DMS79 (cell line): Measurements from ENCODE around the gene SELL.
"Not testable (repeated sequence)": the region's sequence is repeated elsewhere in the genome, so short reads cannot be mapped to it uniquely, and the experiment has no call there.

ENCODE experiments used
- DNase-seq: peaks from one replicate; lab custom pipeline; 2025; lab: John Stamatoyannopoulos, UW

Gene SELL

DNA sequence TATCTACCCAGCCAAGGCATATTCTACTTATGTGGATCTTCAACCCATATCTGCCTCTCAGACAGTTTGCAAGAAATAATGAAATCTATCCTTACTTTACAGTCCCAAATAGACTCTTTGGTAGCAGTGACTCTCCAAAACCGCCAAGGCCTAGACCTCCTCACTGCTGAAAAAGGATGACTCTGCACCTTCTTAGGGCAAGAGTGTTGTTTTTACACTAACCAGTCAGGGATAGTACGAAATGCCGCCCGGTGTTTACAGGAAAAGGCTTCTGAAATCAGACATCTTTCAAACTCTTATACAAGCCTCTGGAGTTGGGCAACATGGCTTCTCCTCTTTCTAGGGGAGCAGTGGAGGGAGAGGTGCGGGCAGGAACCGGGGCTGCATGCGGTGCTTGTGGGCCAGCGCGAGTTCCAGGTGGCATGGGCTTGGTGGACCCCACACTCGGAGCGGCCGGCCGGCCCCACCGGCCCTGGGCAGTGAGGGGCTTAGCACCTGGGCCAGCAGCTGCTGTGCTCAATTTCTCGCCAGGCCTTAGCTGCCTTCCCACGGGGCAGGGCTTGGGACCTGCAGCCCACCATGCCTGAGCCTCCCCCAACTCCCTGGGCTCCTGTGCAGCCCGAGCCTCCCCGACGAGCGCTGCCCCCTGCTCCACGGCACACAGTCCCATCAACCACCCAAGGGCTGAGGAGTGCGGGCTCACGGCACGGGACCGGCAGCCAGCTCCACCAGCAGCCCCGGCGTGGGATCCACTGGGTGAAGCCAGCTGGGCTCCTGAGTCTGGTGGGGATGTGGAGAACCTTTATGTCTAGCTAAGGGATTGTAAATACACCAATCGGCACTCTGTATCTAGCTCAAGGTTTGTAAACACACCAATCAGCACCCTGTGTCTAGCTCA lies 43.5 kb downstream of the SELL start:
- not testable (repeated sequence) for DNase-seq

DNA sequence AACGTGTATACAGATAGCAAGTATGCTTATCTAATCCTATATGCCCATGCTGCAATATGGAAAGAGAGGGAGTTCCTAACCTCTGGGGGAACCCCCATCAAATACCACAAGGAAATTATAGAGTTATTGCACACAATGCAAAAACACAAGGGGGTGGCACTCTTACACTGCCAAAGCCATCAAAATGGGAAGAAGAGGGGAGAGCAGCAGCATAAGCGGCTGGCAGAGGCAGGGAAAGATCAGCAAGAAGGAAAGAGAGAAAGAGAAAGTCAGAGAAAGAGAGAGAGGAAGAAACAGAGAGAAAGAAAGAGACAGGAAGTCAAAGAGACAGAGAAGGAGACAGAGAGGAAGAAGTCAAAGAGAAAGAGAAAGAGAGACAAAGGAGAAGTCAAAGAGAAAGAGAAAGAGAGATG lies 44.2 kb downstream of the SELL start:
- DNase-seq = not testable (repeated sequence)

DNA sequence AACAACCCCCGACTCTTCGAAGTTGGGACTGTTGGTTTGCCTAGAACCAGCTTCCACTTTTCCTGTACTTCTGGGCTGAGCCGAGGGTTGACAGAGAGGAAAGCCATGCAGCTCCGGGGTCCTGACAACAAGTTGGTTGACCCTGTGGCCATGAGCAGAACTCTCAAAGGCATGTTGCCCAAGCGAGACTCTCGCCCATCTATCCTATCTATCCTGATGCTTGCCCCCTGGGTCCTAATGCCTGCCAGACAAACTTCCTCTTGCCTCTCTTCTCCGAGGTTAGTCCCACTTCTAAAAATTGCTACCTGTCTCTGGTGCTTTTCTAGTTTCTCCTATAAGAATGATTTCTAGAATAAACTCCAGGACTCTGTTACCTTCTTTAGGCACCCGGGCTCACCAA lies 48.7 kb downstream of the SELL start:
- DNase-seq = not testable (repeated sequence)

DNA sequence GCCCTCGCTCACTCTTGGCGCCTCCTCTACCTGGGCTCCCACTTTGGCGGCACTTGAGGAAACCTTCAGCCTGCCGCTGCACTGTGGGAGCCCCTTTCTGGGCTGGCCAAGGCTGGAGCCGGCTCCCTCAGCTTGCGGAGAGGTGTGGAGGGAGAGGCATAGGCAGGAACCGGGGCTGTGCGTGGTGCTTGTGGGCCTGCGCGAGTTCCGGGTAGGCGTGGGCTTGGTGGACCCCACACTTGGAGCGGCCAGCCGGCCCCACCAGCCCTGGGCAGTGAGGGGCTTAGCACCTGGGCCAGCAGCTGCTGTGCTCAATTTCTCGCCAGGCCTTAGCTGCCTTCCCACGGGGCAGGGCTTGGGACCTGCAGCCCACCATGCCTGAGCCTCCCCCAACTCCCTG lies 50.4 kb downstream of the SELL start:
- DNase-seq = not testable (repeated sequence)

DNA sequence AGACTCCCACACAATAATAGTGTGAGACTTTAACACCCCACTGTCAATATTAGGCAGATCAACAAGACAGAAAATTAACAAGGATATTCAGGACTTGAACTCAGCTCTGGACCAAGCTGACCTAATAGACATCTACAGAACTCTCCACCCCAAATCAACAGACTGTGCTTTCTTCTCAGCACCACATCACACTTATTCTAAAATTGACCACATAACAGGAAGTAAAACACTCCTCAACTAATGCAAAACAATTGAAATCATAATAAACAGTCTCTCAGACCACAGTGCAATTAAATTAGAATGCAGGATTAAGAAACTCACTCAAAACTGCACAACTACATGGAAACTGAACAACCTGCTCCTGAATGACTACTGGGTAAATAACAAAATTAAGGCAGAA lies 52.6 kb downstream of the SELL start:
- DNase-seq = not testable (repeated sequence)

DNA sequence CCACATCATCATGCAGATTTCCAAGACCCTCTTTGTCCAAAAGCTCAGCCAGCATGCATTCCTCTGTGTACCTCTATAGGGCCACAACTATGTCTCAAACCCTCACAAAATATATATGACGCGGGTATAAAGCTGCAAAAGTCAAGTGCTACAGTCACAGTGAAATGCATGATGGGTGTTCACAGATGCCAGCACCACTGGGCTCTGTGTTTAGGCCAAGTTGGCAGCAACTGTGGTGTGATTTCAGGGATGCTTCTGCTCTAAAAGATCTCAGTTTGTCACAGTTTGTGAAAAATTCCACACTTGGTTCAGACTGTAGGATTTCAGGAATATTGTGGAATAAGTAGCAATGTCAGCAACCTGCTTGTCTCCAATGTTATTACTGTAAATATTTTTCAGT lies 57.5 kb downstream of the SELL start:
- DNase-seq = no peak

DNA sequence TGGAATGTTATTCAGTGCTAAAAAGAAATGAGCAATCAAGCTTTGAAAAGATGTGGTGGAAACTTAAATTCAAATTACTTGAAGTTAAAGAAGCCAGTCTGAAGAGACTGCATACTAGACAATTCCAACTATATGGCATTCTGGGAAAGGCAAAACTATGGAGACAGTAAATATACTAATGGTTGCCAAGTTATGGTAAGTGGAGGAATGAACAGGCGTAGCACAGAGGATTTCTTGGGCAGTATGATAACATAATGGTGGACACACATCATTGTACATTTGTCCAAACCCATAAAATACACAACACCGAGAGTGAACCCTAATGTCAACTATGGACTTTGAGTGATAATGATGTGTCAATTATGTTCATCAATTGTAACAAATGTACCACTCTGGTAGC lies 60.4 kb downstream of the SELL start:
- no peak for DNase-seq

DNA sequence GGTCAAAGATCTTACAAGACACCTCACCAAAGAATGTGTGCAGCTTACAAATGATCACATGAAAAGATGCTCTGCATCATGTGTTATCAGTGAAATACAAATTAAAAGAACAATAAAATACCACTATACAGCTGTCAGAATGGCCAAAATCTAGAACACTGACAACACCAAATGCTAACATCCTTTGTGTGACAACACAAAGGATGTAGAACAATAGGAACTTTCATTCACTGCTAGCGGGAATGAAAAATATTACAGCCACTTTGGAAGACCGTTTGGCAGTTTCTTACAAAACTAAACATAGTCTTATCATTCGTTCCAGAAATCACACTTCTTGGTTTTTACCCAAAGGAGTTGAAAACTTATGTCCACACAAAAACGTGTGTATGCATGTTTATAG lies 60.9 kb downstream of the SELL start:
- no peak for DNase-seq

DNA sequence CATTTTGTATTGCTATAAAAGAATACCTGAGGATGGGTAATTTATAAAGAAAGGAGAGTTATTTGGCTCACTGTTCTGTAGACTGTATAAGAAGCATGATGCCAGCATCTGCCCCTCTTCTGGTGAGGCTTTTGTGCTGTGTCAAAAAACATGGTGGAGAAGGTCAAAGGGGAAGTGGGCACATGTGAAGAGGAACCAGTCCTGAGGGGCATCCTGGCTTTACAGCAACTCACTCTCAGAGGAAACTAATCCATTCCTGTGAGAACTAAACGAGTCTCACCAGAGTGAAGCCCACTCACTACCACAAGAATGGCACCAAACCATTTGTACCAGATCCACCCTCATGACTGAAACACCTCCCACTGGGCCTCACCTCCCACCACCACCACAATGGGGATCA lies 62.7 kb downstream of the SELL start:
- DNase-seq = no peak

DNA sequence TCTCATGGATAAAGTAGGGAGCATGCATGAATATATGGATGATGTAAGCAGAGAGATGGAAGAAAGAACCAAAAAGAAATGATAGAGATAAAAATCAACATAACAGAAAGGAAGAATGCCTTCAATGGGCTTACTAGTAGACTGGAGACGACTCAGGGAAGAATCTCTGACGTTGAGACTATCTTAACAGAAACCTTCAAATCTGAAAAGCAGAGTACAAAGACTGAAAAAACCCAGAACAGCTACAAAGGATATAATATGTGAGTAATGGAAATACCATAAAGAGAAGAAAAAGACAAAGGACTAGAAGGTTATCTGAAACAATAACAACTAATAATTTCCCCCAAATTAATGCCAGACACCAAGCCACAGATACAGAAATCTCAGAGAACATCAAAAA lies 63.2 kb downstream of the SELL start:
- DNase-seq = no peak

DNA sequence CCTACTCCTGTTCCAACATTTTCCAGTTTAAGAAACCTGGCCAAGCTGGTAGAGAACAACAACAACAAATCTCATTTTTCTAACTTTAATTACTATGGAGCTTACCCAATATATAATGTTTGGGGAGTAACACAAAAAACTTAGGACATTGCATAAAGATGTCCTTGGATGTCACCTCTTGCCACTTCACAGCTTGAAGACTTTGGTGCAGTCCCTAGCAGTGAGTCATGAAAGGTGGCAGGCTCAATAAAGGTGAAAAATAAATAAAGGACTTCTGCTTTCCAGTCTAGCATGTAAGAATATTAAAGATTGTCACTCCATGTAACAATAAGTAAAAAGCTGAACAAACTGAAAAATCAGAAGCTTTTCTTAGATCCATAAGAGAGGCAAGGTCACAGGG lies 63.9 kb downstream of the SELL start:
- no peak for DNase-seq

DNA sequence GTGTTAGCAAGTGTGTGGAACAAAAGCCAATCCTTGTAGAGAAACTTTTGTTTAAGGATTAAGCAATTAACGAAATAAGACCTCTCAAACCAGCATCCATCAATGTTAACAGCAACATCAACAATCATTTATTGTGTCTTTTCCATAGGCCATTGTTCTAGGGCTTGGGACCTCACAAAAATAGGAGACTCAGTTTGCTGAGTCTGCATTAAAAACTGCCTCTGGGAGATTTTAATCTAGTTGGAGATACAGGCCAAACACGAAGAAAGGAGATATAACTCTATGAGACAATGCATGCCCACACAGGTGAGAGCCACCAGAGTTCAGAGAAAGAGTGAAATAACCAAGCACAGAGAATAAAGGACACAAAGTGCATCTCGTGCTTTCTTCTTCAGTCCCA lies 67.1 kb downstream of the SELL start:
- DNase-seq = no peak
